Tibial nerve (tissue), 4 donors: ENCODE measurements around the gene RPAP3. TPM values are rescaled to one million over a fixed set of nuclear protein-coding genes. Genes with fewer than 3 reads are reported as not detected.

Experiments
- DNase-seq, 2 donors: peaks; one replicate each; pipeline ENCODE4 v3.0.0-alpha.2; 2019; ENCODE audit warnings: low spot score in 2 of 2
- H3K27ac ChIP-seq, 4 donors: fragments of 200-600 bp; sonication (generic) in 3 of 4; one replicate each; pipeline ENCODE4 v1.5.1; 2017 to 2019; ENCODE audit warnings: mild to moderate bottlenecking in 1 of 4
- H3K27me3 ChIP-seq, 2 donors: fragments of 200-600 bp; sonication (generic) in 1 of 2; one replicate each; pipeline versions ENCODE4 v1.5.1 to v1.6.0; 2017 to 2019
- H3K36me3 ChIP-seq, 3 donors: fragments of 200-600 bp; sonication (generic); one replicate each; pipeline ENCODE4 v1.5.1; 2018 to 2019
- H3K4me1 ChIP-seq, 4 donors: fragments of 200-600 bp; sonication (generic) in 3 of 4; one replicate each; pipeline ENCODE4 v1.5.1; 2017 to 2019
- H3K4me3 ChIP-seq, 4 donors: fragments of 200-600 bp; sonication (generic) in 3 of 4; one replicate each; pipeline ENCODE4 v1.5.1; 2017 to 2019; ENCODE audit warnings: mild to moderate bottlenecking in 1 of 4, moderate library complexity in 1 of 4
- H3K9me3 ChIP-seq, 4 donors: fragments of 200-600 bp; sonication (generic) in 3 of 4; one replicate each; pipeline ENCODE4 v1.5.1; 2017 to 2019
- EP300 ChIP-seq, 2 donors: sonication (generic); formaldehyde crosslinking; IDR thresholded peaks; one replicate each; pipeline ENCODE4 v1.6.1; 2017; ENCODE audit warnings: antibody characterized with exemption in 2 of 2, mild to moderate bottlenecking in 1 of 2
- POLR2A ChIP-seq, 2 donors: fragments of 450-650 bp; IDR thresholded peaks; one replicate each; pipeline ENCODE4 v1.6.1; 2017; ENCODE audit warnings: antibody characterized with exemption in 2 of 2, mild to moderate bottlenecking in 2 of 2, moderate library complexity in 2 of 2
- WGBS, 2 donors: methylation state at CpG; one replicate each; pipeline ENCODE4 v1.1.5; 2018; 5-methylcytosine and 5-hydroxymethylcytosine counted together
- total RNA-seq, 4 donors: library from RNA; depleted of rRNA; stranded (reverse); fragments of >200 nt; gene quantifications; one replicate each; pipeline ENCODE4 v1.1.0, GENCODE V29; 2016
- TF ChIP-seq, protein P1 (sequence below), 5 experiments: fragments of 200-600 bp in 3 of 5; fragments of 450-650 bp in 2 of 5; sonication (generic) in 3 of 5; IDR thresholded peaks; one replicate each; pipeline ENCODE4 v1.5.1; 2016 to 2019; ENCODE audit warnings: antibody characterized with exemption in 5 of 5, mild to moderate bottlenecking in 3 of 5, moderate library complexity in 2 of 5

The RPAP3 gene, protein sequence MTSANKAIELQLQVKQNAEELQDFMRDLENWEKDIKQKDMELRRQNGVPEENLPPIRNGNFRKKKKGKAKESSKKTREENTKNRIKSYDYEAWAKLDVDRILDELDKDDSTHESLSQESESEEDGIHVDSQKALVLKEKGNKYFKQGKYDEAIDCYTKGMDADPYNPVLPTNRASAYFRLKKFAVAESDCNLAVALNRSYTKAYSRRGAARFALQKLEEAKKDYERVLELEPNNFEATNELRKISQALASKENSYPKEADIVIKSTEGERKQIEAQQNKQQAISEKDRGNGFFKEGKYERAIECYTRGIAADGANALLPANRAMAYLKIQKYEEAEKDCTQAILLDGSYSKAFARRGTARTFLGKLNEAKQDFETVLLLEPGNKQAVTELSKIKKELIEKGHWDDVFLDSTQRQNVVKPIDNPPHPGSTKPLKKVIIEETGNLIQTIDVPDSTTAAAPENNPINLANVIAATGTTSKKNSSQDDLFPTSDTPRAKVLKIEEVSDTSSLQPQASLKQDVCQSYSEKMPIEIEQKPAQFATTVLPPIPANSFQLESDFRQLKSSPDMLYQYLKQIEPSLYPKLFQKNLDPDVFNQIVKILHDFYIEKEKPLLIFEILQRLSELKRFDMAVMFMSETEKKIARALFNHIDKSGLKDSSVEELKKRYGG
- total RNA-seq, result 10 to 100 TPM in 3 of 4 donors, 1 to 10 TPM in 1; 8.8 to 19.2 (median 15.5) TPM

DNA sequence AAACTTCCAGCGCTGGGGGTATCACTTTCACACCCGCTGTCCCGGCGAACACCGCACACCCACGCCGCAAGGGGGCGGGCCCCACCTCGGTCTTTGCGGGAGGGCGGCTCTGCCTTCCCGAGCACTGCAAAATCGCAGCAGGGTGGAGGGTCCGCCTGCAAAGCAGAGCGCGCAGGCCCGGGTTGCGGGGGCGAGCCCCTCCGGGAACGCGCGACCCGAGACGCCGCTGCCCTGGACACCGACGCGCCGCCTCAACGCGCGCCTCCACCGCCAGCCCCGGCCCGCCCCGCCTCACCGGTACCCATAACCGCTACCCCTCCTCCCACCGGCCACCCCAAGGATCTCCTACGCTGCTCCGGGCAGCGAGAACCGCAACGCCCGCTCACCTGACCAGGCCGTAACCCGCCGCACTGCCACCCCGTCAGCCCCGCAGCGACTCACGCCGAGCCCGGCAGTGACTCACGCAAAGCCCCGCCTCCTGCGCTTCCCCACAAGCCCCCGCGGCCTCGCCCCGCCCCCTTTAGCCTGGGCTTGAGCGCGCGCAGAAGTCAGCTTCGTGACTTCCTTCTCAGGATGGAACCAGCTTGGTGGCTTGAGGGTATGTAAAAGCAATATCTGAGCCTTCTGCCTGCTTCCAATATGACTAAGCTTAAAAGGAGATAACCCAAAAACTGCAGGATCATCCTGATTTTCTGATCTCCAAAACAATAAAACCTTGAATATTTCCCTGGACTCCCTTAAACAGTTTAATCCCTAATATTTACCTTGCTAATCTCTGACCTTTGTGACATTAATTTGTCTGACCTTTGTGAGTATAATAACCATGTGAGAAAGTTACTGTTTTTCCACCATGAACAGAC, at the start of gene RPAP3:
RPAP3 (minus strand) TSS at position 465 of the 860 bp plus-strand sequence. CDS start 3,190 bp downstream, outside the sequence.
- no peaks in the 10 kb centered on the region for H3K27me3 ChIP-seq
- peaks cover 0 to 37% (median 8%) of the 10 kb centered on the region in 4 donors for H3K4me1 ChIP-seq
- H3K9me3 ChIP-seq, result no peaks in the 10 kb centered on the region
- peak within 1 kb of the TSS; percentile 94 to 100 (median 98) for H3K4me3 ChIP-seq
- TF ChIP-seq POLR2A (IDR thresholded peaks at IDR 0.05), result peak; percentile 58 to 70
- TF ChIP-seq, protein P1, sequence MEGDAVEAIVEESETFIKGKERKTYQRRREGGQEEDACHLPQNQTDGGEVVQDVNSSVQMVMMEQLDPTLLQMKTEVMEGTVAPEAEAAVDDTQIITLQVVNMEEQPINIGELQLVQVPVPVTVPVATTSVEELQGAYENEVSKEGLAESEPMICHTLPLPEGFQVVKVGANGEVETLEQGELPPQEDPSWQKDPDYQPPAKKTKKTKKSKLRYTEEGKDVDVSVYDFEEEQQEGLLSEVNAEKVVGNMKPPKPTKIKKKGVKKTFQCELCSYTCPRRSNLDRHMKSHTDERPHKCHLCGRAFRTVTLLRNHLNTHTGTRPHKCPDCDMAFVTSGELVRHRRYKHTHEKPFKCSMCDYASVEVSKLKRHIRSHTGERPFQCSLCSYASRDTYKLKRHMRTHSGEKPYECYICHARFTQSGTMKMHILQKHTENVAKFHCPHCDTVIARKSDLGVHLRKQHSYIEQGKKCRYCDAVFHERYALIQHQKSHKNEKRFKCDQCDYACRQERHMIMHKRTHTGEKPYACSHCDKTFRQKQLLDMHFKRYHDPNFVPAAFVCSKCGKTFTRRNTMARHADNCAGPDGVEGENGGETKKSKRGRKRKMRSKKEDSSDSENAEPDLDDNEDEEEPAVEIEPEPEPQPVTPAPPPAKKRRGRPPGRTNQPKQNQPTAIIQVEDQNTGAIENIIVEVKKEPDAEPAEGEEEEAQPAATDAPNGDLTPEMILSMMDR (IDR thresholded peaks at IDR 0.05), result peak; percentile 70 to 90 (median 76)
- peak; percentile 42 to 93 for TF ChIP-seq EP300 (IDR thresholded peaks at IDR 0.05)
- peaks cover 0 to 3% (median 0%) of the 10 kb centered on the region in 3 donors for H3K36me3 ChIP-seq
- WGBS, 2 donors, result 0% methylated on average over 46 to 52 of the region's 66 CpGs
- peak within 1 kb of the TSS; percentile 84 to 95 (median 91) for H3K27ac ChIP-seq
- DNase-seq, result peak; percentile 95 to 97

DNA sequence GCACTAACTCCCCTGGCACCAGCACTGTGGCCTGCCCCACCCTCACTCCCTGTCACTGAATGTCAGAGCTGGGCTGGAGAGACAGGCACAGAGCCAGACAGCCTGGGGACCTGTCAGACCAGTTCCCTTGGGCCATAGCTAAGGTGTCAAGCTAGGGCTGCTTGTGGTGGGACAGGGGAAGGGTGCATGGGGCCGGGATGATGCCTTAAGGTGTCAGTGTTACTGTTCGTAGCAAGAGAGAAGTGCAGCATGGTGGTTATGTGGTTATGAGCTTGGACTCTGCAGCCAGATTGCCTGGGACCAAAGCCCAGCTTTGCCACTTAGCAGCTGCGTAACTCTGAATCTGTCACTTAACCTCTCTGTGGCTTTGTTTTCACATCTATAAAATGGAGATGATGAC, 49.1 kb upstream of the RPAP3 start:
- TF ChIP-seq EP300 (IDR thresholded peaks at IDR 0.05) (no peak), POLR2A (IDR thresholded peaks at IDR 0.05) (no peak)
- TF ChIP-seq, protein P1 (IDR thresholded peaks at IDR 0.05), result no peak
- peak overlapping the region in 1 of 4 donors; percentile 60 for H3K27ac ChIP-seq
- DNase-seq, result no peak
- H3K27me3 ChIP-seq, result no peaks in the 10 kb centered on the region
- H3K4me3 ChIP-seq, result peak overlapping the region in 1 of 4 donors; percentile 74
- peaks cover 0 to 58% (median 33%) of the 10 kb centered on the region in 4 donors for H3K4me1 ChIP-seq
- no peaks in the 10 kb centered on the region for H3K9me3 ChIP-seq
- WGBS, 2 donors, result 74 to 87% methylated on average over 3 of the region's 3 CpGs
- no peaks in the 10 kb centered on the region for H3K36me3 ChIP-seq

DNA sequence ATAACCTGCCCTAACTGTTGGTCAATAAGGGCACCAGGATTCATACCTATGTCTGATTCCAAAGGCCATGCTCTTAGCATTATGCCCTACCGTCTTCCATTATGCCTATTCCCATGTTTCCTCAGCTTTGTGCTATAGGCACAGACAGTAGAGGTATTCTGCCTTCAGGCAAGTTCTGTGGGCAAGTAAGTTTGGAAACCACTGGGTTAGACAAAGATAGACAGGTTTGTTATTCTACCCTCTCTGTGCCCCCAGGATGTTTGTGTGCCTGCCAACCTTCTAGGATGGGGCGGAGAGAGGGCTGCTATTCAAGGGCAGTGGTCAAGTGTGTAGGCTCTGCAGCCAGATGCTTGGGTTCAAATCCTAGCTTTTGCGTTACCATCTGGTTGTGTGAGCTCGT, 48.3 kb upstream of the RPAP3 start:
- Histone ChIP-seq H3K27ac (peak overlapping the region in 3 of 4 donors; percentile 46 to 60 (median 53)), H3K9me3 (no peaks in the 10 kb centered on the region), H3K4me3 (no peak overlapping the region), H3K36me3 (no peaks in the 10 kb centered on the region), H3K4me1 (peaks cover 0 to 50% (median 28%) of the 10 kb centered on the region in 4 donors), H3K27me3 (no peaks in the 10 kb centered on the region)
- no peak for DNase-seq
- WGBS, 2 donors, result 83 to 84% methylated on average over 4 of the region's 4 CpGs
- TF ChIP-seq POLR2A (IDR thresholded peaks at IDR 0.05) (no peak), EP300 (IDR thresholded peaks at IDR 0.05) (no peak)
- TF ChIP-seq, protein P1 (IDR thresholded peaks at IDR 0.05), result no peak

DNA sequence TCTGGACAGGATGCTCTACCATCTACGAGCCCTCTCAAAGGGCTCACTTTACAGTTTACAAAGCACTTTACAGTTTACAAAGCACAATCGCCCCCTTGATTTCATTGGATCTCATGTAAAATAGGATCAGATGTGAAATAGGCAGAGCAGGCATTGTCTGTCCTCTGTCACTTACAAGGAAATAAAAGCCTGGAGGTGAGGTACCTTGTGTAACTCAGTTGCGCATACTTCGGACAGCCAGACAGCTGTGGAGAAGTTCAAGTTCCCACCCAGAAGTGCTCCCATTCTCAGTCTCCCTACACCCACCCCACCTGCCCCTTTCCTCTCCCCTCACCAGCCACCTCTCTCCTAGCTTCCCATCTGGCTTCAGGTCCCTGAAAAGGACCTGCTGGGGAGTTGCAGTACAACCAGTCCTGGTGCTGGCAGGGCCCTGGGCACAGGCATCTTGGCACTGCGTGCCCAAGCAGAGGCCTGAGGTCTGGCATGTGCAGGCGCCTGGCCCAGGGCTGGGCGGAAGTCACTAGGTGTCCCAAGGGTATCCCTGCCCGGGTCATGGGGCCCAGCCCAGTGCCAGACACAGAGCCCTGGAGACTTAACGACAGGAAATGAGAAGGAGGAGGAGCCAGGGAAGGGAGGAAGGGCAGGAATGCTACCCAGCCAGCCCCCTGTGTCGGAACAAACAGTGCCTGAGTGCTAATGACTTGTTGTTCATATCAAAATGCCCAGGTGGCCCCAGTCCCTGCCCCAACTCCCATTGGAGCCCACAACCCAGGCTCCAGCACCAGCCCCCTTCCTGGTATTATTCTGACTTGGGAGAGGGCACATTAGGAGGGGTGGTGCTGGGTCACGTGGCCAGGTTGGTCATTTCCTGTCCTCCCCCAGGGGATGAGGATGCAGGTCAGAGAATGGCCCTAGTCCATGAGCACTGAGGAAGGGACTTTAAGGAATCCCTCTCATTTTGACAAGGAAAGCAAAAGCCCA, 47.5 kb upstream of the RPAP3 start:
- DNase-seq, result no peak
- Histone ChIP-seq H3K4me1 (peaks cover 0 to 45% (median 23%) of the 10 kb centered on the region in 4 donors), H3K27ac (peak overlapping the region in 3 of 4 donors; percentile 46 to 60 (median 53)), H3K27me3 (no peaks in the 10 kb centered on the region), H3K36me3 (peaks cover 0 to 5% (median 0%) of the 10 kb centered on the region in 3 donors), H3K9me3 (no peaks in the 10 kb centered on the region), H3K4me3 (no peak overlapping the region)
- peak in 1 of 2 donors; percentile 62 for TF ChIP-seq EP300 (IDR thresholded peaks at IDR 0.05)
- TF ChIP-seq POLR2A (IDR thresholded peaks at IDR 0.05), result no peak
- WGBS, 2 donors, result 62 to 64% methylated on average over 11 of the region's 11 CpGs
